Measurements from ENCODE around the gene RNF225. TPM values are rescaled to one million over a fixed set of nuclear protein-coding genes. Genes with fewer than 3 reads are reported as not detected.

Gene RNF225
- polyA plus RNA-seq, 1 of the 3 experiments (the other 2 are of a cell fraction): 0.13 TPM

DNA sequence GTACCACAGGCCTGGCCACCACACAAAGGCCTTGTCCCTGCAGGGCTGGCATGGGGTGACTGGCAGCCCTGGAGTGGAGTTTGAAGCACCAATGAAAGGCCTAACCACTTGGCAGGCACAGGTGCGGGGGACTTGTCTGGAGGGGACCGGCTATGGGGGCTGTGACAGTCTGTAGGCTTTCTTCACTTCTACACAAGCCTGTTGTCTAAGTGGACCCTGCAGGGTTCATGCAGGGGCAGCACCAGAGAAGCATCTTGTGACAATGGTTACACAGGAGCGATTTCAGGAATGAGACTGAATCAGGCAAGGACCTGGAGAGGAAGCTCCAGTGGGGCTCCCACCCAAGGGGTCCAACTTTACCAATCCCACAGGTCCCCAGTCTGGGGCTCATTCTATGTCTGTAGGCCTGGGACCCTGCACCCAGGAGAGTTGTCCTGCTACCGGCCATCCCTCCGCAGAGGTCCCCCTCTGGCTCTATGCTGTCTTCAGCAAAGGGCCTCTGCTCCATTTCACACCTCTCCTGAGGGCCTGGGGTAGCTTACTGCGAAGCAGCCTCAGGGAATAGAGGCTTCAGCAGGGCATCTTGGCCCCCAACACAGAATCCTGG, 12.4 kb upstream of the RNF225 start:
- Histone ChIP-seq H3K9me3 (no peaks in the 10 kb centered on the region), H3K27me3 (ENCODE audit: insufficient read depth) (no peaks in the 10 kb centered on the region), H3K4me1 (ENCODE audit: control insufficient read depth in 1 of 2, insufficient read depth in 2 of 2, low read depth in 1 of 2, low read length in 1 of 2) (peaks cover 13 to 35% of the 10 kb centered on the region in 2 experiments; a peak in 3 of 4 replicates), H3F3A (replicated peaks; ENCODE audit: insufficient read depth) (peaks cover 12% of the 10 kb centered on the region), H2AFZ (ENCODE audit: low read depth) (no peak overlapping the region), H4K20me1 (ENCODE audit: insufficient read depth) (peaks cover 3% of the 10 kb centered on the region; the same call in 1 of the 2 replicates), H3K9me2 (no peaks in the 10 kb centered on the region), H3K79me2 (ENCODE audit: insufficient read depth) (peaks cover 42% of the 10 kb centered on the region), H3K27ac (ENCODE audit: low read depth in 2 of 2, low read length in 1 of 2) (no peak overlapping the region), H3K4me3 (ENCODE audit: low read depth in 2 of 2, low read length in 1 of 2) (no peak overlapping the region), H3K4me2 (no peak overlapping the region), H3K9ac (no peak overlapping the region), H3K36me3 (replicated peaks in 1 of 2; ENCODE audit: control insufficient read depth in 1 of 2, insufficient read depth in 2 of 2, low read length in 1 of 2) (peaks cover under 1 to 1% of the 10 kb centered on the region in 2 experiments)
- ChIA-PET CTCF (no interaction called here), POLR2A (no interaction called here)
- WGBS (ENCODE audit: low lambda C conversion rate): 92% methylated on average over 4 of the region's 6 CpGs
- no peak for TF ChIP-seq CHD2 (IDR thresholded peaks at IDR 0.05; ENCODE audit: low read length, partially characterized antibody)
- TF ChIP-seq USF2 (IDR thresholded peaks at IDR 0.05; ENCODE audit: borderline replicate concordance, low read depth, low read length): no peak
- no peak for TF ChIP-seq RAD21 (IDR thresholded peaks at IDR 0.05; ENCODE audit: low read length)
- no peak for TF ChIP-seq TAF1 (IDR thresholded peaks at IDR 0.05; ENCODE audit: borderline replicate concordance, low read depth, low read length)
- no peak for TF ChIP-seq GATA2 (CRISPR knock-in tag; IDR thresholded peaks at IDR 0.05)
- TF ChIP-seq FOXJ3 (CRISPR knock-in tag; IDR thresholded peaks at IDR 0.05): no peak
- no peak for TF ChIP-seq NFIC (IDR thresholded peaks at IDR 0.05; ENCODE audit: borderline replicate concordance)
- TF ChIP-seq RFX5 (IDR thresholded peaks at IDR 0.05; ENCODE audit: low read length): no peak
- no peak for TF ChIP-seq TEAD4 (IDR thresholded peaks at IDR 0.05; ENCODE audit: borderline replicate concordance, insufficient read depth)
- no peak for TF ChIP-seq JUND (IDR thresholded peaks at IDR 0.05)
- no peak for TF ChIP-seq EZH2phosphoT487 (IDR thresholded peaks at IDR 0.05; ENCODE audit: borderline replicate concordance, low read depth)
- TF ChIP-seq YY1 (IDR thresholded peaks at IDR 0.05; ENCODE audit: low read depth): no peak
- no peak for TF ChIP-seq SMC3 (IDR thresholded peaks at IDR 0.05; ENCODE audit: low read depth, low read length)
- TF ChIP-seq SIN3A (IDR thresholded peaks at IDR 0.05; ENCODE audit: borderline replicate concordance, low read depth, low read length): no peak
- TF ChIP-seq TCF12 (IDR thresholded peaks at IDR 0.05): no peak
- TF ChIP-seq, protein P1, sequence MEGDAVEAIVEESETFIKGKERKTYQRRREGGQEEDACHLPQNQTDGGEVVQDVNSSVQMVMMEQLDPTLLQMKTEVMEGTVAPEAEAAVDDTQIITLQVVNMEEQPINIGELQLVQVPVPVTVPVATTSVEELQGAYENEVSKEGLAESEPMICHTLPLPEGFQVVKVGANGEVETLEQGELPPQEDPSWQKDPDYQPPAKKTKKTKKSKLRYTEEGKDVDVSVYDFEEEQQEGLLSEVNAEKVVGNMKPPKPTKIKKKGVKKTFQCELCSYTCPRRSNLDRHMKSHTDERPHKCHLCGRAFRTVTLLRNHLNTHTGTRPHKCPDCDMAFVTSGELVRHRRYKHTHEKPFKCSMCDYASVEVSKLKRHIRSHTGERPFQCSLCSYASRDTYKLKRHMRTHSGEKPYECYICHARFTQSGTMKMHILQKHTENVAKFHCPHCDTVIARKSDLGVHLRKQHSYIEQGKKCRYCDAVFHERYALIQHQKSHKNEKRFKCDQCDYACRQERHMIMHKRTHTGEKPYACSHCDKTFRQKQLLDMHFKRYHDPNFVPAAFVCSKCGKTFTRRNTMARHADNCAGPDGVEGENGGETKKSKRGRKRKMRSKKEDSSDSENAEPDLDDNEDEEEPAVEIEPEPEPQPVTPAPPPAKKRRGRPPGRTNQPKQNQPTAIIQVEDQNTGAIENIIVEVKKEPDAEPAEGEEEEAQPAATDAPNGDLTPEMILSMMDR (IDR thresholded peaks at IDR 0.05): no peak
- TF ChIP-seq, protein P2, sequence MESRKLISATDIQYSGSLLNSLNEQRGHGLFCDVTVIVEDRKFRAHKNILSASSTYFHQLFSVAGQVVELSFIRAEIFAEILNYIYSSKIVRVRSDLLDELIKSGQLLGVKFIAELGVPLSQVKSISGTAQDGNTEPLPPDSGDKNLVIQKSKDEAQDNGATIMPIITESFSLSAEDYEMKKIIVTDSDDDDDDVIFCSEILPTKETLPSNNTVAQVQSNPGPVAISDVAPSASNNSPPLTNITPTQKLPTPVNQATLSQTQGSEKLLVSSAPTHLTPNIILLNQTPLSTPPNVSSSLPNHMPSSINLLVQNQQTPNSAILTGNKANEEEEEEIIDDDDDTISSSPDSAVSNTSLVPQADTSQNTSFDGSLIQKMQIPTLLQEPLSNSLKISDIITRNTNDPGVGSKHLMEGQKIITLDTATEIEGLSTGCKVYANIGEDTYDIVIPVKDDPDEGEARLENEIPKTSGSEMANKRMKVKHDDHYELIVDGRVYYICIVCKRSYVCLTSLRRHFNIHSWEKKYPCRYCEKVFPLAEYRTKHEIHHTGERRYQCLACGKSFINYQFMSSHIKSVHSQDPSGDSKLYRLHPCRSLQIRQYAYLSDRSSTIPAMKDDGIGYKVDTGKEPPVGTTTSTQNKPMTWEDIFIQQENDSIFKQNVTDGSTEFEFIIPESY (IDR thresholded peaks at IDR 0.05; ENCODE audit: borderline replicate concordance, low read depth): no peak
- TF ChIP-seq, protein P3, sequence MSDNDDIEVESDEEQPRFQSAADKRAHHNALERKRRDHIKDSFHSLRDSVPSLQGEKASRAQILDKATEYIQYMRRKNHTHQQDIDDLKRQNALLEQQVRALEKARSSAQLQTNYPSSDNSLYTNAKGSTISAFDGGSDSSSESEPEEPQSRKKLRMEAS (IDR thresholded peaks at IDR 0.05; ENCODE audit: low read depth): no peak
- DNase-seq: no peak

All from SK-N-SH (cell line).